GM23338 (cell line): ENCODE measurements around the gene MYT1. TPM values are rescaled to one million over a fixed set of nuclear protein-coding genes. Genes with fewer than 3 reads are reported as not detected.
A peak's percentile ranks its signal among the peaks of the same experiment; 100 is the strongest.

Experiments
- ATAC-seq: fragments of 200-7000 bp; cut with Tn5 transposase; 3 replicates; pipeline ENCODE4 v1.9.1; 2020
- DNase-seq: peaks from one replicate; pipeline ENCODE4 v3.0.0-alpha.2; 2015; ENCODE audit warnings: low spot score
- H2AFZ ChIP-seq: fragments of 200-600 bp; sonication (generic); 2 replicates; pipeline ENCODE4 v1.8.0; 2016; ENCODE audit warnings: antibody characterized with exemption, mild to moderate bottlenecking, moderate library complexity
- H3F3A ChIP-seq: fragments of 200-600 bp; sonication (generic); replicated peaks from 2 replicates; pipeline ENCODE4 v1.8.0; 2017; ENCODE audit warnings: antibody characterized with exemption, mixed run types, low read depth
- H3K27ac ChIP-seq: fragments of 200-600 bp; sonication (generic); 2 replicates; pipeline ENCODE4 v1.6.1; 2016; ENCODE audit warnings: low read depth
- H3K27me3 ChIP-seq: fragments of 200-600 bp; sonication (generic); 2 replicates; pipeline ENCODE4 v1.8.0; 2016; ENCODE audit warnings: mild to moderate bottlenecking, mixed run types, moderate library complexity; ENCODE audit not compliant: insufficient read depth
- H3K36me3 ChIP-seq: fragments of 200-600 bp; sonication (generic); 2 replicates; pipeline ENCODE4 v1.8.0; 2016; ENCODE audit warnings: mild to moderate bottlenecking; ENCODE audit not compliant: insufficient read depth
- H3K4me1 ChIP-seq: fragments of 200-600 bp; sonication (generic); 2 replicates; pipeline ENCODE4 v1.8.0; 2016; ENCODE audit warnings: mild to moderate bottlenecking, moderate library complexity; ENCODE audit not compliant: insufficient read depth
- H3K4me2 ChIP-seq: fragments of 200-600 bp; sonication (generic); 2 replicates; pipeline ENCODE4 v1.7.1; 2017; ENCODE audit warnings: mixed run types
- H3K4me3 ChIP-seq: fragments of 200-600 bp; sonication (generic); 2 replicates; pipeline ENCODE4 v1.6.1; 2016; ENCODE audit warnings: mixed run types
- H3K79me2 ChIP-seq: fragments of 200-600 bp; sonication (generic); replicated peaks from 2 replicates; pipeline ENCODE4 v1.8.0; 2017; ENCODE audit warnings: mild to moderate bottlenecking; ENCODE audit not compliant: insufficient read depth
- H3K9me2 ChIP-seq: fragments of 200-600 bp; sonication (generic); 2 replicates; pipeline ENCODE4 v1.8.0; 2017; ENCODE audit not compliant: insufficient read depth
- H4K20me1 ChIP-seq: fragments of 200-600 bp; sonication (generic); replicated peaks from 2 replicates; pipeline ENCODE4 v1.8.0; 2017; ENCODE audit warnings: mild to moderate bottlenecking; ENCODE audit not compliant: insufficient read depth
- H3K27ac Mint-ChIP-seq: 2 replicates; pipeline ENCODE4 v1.8.0; 2020; ENCODE audit warnings: inconsistent platforms, mild to moderate bottlenecking, moderate library complexity, mixed read lengths
- H3K27me3 Mint-ChIP-seq: 3 replicates; pipeline ENCODE4 v1.8.0; 2022; ENCODE audit warnings: low read depth, mild to moderate bottlenecking, moderate library complexity, mixed read lengths, inconsistent platforms; ENCODE audit not compliant: insufficient read depth, poor library complexity
- H3K36me3 Mint-ChIP-seq: 3 replicates; pipeline ENCODE4 v1.8.0; 2021; ENCODE audit warnings: low read depth, mild to moderate bottlenecking, inconsistent platforms, moderate library complexity, mixed read lengths
- H3K4me1 Mint-ChIP-seq: 3 replicates; pipeline ENCODE4 v1.8.0; 2020; ENCODE audit warnings: mild to moderate bottlenecking, inconsistent platforms, mixed read lengths
- H3K4me3 Mint-ChIP-seq: 3 replicates; pipeline ENCODE4 v1.8.0; 2021; ENCODE audit warnings: moderate library complexity, mild to moderate bottlenecking, inconsistent platforms, mixed read lengths
- H3K9me3 Mint-ChIP-seq: 3 replicates; pipeline ENCODE4 v1.8.0; 2020; ENCODE audit warnings: moderate library complexity, mild to moderate bottlenecking, inconsistent platforms, mixed read lengths
- CREB1 ChIP-seq: fragments of 250-450 bp; sonication (Bioruptor Pico); IDR thresholded peaks from 2 replicates; pipeline ENCODE4 v1.5.0; 2020; ENCODE audit warnings: low read depth, mild to moderate bottlenecking, moderate library complexity
- EZH2 ChIP-seq: fragments of 200-600 bp; sonication (generic); IDR thresholded peaks from one replicate; pipeline ENCODE4 v1.8.0; 2017; ENCODE audit warnings: antibody characterized with exemption, mild to moderate bottlenecking, low read depth; ENCODE audit not compliant: unreplicated experiment
- JUNB ChIP-seq: IDR thresholded peaks from one replicate; pipeline ENCODE4 v1.6.1; 2016; ENCODE audit warnings: antibody characterized with exemption; ENCODE audit not compliant: unreplicated experiment
- NANOG ChIP-seq: IDR thresholded peaks from 2 replicates; pipeline ENCODE4 v1.6.1; 2016; ENCODE audit warnings: antibody characterized with exemption, borderline replicate concordance
- POLR2AphosphoS5 ChIP-seq: IDR thresholded peaks from 2 replicates; pipeline ENCODE4 v1.6.1; 2016; ENCODE audit warnings: antibody characterized with exemption, low read depth
- REST ChIP-seq: IDR thresholded peaks from one replicate; pipeline ENCODE4 v1.6.1; 2018; ENCODE audit warnings: antibody characterized with exemption; ENCODE audit not compliant: unreplicated experiment
- STAT1 ChIP-seq: IDR thresholded peaks from one replicate; pipeline ENCODE4 v1.6.1; 2016; ENCODE audit warnings: antibody characterized with exemption; ENCODE audit not compliant: unreplicated experiment
- ZNF114 ChIP-seq: fragments of 250-450 bp; sonication (Bioruptor Pico); IDR thresholded peaks from 2 replicates; pipeline ENCODE4 v1.5.0; 2020; ENCODE audit warnings: mild to moderate bottlenecking, moderate library complexity
- ZNF331 ChIP-seq: fragments of 250-450 bp; sonication (Bioruptor Pico); IDR thresholded peaks from 2 replicates; pipeline ENCODE4 v1.5.0; 2020; ENCODE audit warnings: low read depth, mild to moderate bottlenecking, moderate library complexity
- polyA plus RNA-seq: library from polyadenylated mRNA; unstranded; fragments of >200 nt; fragmentation: Nextera tagmentation; extraction: Ambion mirVana; gene quantifications from 2 replicates; pipeline ENCODE4 v1.2.1, GENCODE V29; 2016
- total RNA-seq: library from RNA; depleted of rRNA; stranded (reverse); fragments of >200 nt; shearing (Covaris generic); gene quantifications from 2 replicates; pipeline ENCODE4 v1.2.3, GENCODE V29; 2014
- TF ChIP-seq, protein P1 (sequence below), 2 experiments: fragments of 200-600 bp in 1 of 2; sonication (generic) in 1 of 2; conservative IDR thresholded peaks; 2 replicates each; pipeline versions ENCODE4 v1.5.1 to v1.6.1; 2016 to 2017; ENCODE audit warnings: antibody characterized with exemption in 2 of 2, low read depth in 2 of 2, mild to moderate bottlenecking in 2 of 2, moderate library complexity in 1 of 2
- TF ChIP-seq, protein P2 (sequence below): fragments of 250-450 bp; sonication (Bioruptor Pico); IDR thresholded peaks from 2 replicates; pipeline ENCODE4 v1.5.0; 2020; ENCODE audit warnings: mild to moderate bottlenecking, moderate library complexity
- TF ChIP-seq, protein P3 (sequence below): IDR thresholded peaks from 2 replicates; pipeline ENCODE4 v1.6.1; 2016; ENCODE audit warnings: antibody characterized with exemption

MYT1 gene
- total and polyA plus RNA-seq, 2 experiments from 2014 or later = 0.83 to 1.6 TPM

DNA sequence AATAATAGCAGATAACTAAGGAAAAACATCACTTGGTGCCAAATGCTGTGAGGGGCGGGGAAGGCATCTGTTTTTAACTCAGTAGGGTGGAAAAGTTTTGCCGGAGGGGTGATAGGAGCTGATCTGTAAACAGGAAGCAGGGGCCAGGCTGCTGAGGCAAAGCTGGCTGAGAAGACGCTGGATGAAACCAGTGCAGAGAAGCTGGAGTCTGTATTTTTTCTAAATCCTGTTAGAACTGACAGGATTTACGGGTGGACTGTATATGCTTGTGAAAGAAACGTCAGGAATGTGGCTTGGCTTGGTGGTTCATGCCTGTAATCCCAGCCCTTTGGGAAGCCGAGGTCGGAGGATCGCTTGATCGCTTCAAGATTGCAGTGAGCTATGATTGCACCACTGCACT is 96.9 kb downstream of the MYT1 start:
- H4K20me1 ChIP-seq = peaks cover 12% of the 10 kb centered on the region
- no peak for ATAC-seq
- TF ChIP-seq NANOG = no peak
- TF ChIP-seq, protein P1, sequence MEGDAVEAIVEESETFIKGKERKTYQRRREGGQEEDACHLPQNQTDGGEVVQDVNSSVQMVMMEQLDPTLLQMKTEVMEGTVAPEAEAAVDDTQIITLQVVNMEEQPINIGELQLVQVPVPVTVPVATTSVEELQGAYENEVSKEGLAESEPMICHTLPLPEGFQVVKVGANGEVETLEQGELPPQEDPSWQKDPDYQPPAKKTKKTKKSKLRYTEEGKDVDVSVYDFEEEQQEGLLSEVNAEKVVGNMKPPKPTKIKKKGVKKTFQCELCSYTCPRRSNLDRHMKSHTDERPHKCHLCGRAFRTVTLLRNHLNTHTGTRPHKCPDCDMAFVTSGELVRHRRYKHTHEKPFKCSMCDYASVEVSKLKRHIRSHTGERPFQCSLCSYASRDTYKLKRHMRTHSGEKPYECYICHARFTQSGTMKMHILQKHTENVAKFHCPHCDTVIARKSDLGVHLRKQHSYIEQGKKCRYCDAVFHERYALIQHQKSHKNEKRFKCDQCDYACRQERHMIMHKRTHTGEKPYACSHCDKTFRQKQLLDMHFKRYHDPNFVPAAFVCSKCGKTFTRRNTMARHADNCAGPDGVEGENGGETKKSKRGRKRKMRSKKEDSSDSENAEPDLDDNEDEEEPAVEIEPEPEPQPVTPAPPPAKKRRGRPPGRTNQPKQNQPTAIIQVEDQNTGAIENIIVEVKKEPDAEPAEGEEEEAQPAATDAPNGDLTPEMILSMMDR (conservative IDR thresholded peaks at IDR 0.05; ENCODE audit: low read depth in 2 of 2) = no peak
- TF ChIP-seq, protein P2, sequence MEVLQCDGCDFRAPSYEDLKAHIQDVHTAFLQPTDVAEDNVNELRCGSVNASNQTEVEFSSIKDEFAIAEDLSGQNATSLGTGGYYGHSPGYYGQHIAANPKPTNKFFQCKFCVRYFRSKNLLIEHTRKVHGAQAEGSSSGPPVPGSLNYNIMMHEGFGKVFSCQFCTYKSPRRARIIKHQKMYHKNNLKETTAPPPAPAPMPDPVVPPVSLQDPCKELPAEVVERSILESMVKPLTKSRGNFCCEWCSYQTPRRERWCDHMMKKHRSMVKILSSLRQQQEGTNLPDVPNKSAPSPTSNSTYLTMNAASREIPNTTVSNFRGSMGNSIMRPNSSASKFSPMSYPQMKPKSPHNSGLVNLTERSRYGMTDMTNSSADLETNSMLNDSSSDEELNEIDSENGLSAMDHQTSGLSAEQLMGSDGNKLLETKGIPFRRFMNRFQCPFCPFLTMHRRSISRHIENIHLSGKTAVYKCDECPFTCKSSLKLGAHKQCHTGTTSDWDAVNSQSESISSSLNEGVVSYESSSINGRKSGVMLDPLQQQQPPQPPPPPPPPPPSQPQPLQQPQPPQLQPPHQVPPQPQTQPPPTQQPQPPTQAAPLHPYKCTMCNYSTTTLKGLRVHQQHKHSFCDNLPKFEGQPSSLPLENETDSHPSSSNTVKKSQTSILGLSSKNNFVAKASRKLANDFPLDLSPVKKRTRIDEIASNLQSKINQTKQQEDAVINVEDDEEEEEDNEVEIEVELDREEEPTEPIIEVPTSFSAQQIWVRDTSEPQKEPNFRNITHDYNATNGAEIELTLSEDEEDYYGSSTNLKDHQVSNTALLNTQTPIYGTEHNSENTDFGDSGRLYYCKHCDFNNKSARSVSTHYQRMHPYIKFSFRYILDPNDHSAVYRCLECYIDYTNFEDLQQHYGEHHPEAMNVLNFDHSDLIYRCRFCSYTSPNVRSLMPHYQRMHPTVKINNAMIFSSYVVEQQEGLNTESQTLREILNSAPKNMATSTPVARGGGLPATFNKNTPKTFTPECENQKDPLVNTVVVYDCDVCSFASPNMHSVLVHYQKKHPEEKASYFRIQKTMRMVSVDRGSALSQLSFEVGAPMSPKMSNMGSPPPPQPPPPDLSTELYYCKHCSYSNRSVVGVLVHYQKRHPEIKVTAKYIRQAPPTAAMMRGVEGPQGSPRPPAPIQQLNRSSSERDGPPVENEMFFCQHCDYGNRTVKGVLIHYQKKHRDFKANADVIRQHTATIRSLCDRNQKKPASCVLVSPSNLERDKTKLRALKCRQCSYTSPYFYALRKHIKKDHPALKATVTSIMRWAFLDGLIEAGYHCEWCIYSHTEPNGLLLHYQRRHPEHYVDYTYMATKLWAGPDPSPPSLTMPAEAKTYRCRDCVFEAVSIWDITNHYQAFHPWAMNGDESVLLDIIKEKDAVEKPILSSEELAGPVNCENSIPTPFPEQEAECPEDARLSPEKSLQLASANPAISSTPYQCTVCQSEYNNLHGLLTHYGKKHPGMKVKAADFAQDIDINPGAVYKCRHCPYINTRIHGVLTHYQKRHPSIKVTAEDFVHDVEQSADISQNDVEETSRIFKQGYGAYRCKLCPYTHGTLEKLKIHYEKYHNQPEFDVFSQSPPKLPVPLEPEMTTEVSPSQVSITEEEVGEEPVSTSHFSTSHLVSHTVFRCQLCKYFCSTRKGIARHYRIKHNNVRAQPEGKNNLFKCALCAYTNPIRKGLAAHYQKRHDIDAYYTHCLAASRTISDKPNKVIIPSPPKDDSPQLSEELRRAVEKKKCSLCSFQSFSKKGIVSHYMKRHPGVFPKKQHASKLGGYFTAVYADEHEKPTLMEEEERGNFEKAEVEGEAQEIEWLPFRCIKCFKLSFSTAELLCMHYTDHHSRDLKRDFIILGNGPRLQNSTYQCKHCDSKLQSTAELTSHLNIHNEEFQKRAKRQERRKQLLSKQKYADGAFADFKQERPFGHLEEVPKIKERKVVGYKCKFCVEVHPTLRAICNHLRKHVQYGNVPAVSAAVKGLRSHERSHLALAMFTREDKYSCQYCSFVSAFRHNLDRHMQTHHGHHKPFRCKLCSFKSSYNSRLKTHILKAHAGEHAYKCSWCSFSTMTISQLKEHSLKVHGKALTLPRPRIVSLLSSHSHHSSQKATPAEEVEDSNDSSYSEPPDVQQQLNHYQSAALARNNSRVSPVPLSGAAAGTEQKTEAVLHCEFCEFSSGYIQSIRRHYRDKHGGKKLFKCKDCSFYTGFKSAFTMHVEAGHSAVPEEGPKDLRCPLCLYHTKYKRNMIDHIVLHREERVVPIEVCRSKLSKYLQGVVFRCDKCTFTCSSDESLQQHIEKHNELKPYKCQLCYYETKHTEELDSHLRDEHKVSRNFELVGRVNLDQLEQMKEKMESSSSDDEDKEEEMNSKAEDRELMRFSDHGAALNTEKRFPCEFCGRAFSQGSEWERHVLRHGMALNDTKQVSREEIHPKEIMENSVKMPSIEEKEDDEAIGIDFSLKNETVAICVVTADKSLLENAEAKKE (CRISPR knock-in tag) = no peak
- TF ChIP-seq, protein P3, sequence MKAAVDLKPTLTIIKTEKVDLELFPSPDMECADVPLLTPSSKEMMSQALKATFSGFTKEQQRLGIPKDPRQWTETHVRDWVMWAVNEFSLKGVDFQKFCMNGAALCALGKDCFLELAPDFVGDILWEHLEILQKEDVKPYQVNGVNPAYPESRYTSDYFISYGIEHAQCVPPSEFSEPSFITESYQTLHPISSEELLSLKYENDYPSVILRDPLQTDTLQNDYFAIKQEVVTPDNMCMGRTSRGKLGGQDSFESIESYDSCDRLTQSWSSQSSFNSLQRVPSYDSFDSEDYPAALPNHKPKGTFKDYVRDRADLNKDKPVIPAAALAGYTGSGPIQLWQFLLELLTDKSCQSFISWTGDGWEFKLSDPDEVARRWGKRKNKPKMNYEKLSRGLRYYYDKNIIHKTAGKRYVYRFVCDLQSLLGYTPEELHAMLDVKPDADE = no peak
- TF ChIP-seq POLR2AphosphoS5 = no peak
- no peak for TF ChIP-seq ZNF331 (CRISPR knock-in tag)
- no peak for TF ChIP-seq CREB1 (CRISPR knock-in tag)
- TF ChIP-seq EZH2 = no peak
- TF ChIP-seq ZNF114 (CRISPR knock-in tag) = no peak
- TF ChIP-seq STAT1 = no peak
- no peak for TF ChIP-seq REST
- no peak for TF ChIP-seq JUNB
- H3K79me2 ChIP-seq = peaks cover 84% of the 10 kb centered on the region
- no peak overlapping the region for H3K27ac ChIP-seq
- Mint-ChIP-seq H3K9me3 (no peaks in the 10 kb centered on the region), H3K4me1 (peaks cover 26% of the 10 kb centered on the region), H3K4me3 (no peak overlapping the region), H3K27me3 (peaks cover 3% of the 10 kb centered on the region), H3K27ac (peak overlapping the region; percentile 25; the same call in 1 of the 2 replicates), H3K36me3 (peaks cover 12% of the 10 kb centered on the region; the same call in 2 of the 3 replicates)
- 0 out of 2 replicates have a peak, but pooled peaks cover 3% of the 10 kb centered on the region for H3F3A ChIP-seq
- peaks cover 24% of the 10 kb centered on the region for H3K4me1 ChIP-seq
- H3K27me3 ChIP-seq = no peaks in the 10 kb centered on the region
- no peak for DNase-seq
- H3K4me3 ChIP-seq = no peak overlapping the region
- H2AFZ ChIP-seq = no peak overlapping the region
- no peaks in the 10 kb centered on the region; the same call in none of the 2 replicates for H3K36me3 ChIP-seq
- no peaks in the 10 kb centered on the region for H3K9me2 ChIP-seq
- H3K4me2 ChIP-seq = no peak overlapping the region
